SH-SY5Y (cell line): ENCODE measurements around the gene ZXDC.

Experiments
- GATA2 ChIP-seq: IDR thresholded peaks from 2 replicates; pipeline ENCODE4 v1.6.1; 2011; ENCODE audit warnings: mild to moderate bottlenecking, low read depth, low read length
- GATA3 ChIP-seq: IDR thresholded peaks from 2 replicates; pipeline ENCODE4 v1.6.1; 2011; ENCODE audit warnings: low read depth, mild to moderate bottlenecking, low read length, moderate library complexity

The ZXDC gene

DNA sequence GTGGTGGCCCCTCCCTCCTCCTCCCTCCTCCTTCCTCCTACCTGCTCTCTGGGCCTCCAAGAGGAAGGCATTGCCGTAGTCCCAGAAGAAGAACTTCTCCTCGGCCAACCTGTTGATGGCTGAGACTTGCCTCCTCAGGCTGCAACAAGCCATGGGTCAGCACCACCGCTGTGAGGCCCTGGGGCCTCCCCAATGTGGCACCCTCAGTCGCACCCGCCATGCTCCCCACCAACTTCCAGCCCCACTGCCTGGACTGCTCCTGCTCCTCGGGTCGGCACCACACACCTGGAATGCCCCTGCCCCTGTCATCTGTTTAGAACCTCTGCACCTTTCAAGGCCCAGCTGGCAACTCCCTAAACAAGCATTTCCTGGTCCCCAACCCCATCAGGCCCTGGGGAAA lies 24.3 kb upstream of the ZXDC start:
- TF ChIP-seq GATA2 (no peak), GATA3 (no peak)

DNA sequence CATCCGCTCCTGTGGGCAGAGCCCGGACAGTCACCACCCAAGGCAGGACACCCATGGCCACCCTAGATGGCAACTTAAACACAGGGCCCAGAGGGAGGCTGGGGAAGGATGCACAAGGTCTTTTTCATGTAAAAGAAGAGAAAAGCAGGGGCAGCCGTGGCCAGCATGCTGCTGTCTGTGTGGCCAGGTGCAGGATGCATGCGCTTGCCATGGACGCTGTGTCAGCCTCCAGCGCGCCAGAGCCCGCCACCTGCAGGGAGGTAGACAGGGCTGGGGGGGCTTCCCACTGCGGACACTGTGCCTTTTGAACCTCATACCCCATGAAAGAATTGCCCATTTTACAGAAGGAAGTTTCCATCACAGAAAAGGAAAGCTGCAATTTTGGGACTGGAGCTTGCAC lies 23.7 kb upstream of the ZXDC start:
- TF ChIP-seq GATA3 (no peak), GATA2 (no peak)

DNA sequence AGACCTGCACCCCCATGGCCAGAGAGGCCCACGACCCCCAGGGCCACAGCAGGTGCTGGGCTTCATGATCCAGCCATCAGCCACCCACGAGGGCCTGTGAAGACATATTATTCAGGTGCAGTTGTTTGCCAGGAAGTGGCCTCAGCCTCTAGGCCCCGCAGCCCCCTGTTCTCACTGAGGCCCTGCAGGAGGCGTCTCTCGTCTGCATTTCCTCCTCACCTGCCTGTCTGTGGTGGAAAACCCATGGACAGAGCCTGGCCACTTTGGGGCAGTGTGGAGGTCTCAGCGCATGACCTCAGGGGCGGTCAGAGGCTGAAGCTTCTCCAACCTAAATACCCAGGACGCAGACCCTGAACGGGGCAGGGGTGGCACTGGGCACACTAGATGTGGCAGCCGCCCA lies 23.2 kb upstream of the ZXDC start:
- no peak for TF ChIP-seq GATA2
- no peak for TF ChIP-seq GATA3

DNA sequence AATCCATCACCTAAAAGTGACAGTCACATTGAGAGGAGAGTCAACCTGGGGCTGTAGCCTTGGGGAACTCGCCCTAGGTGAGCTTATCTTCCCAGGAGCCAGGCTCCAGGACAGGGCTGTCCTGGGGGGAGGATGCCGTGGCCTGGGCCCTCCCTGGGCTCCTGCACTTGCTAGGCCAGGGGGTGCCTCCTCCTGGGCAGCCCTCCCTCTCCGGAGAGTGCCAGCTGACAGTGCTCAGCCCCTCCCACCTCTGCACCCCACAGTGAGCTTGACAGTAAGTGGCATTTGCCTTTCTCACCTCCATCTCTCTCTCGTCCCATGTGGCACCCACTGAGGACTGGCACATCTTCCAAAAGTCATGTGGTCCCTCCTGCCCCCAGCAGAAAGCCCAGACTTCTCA lies 22.8 kb upstream of the ZXDC start:
- TF ChIP-seq GATA2: no peak
- TF ChIP-seq GATA3: no peak

DNA sequence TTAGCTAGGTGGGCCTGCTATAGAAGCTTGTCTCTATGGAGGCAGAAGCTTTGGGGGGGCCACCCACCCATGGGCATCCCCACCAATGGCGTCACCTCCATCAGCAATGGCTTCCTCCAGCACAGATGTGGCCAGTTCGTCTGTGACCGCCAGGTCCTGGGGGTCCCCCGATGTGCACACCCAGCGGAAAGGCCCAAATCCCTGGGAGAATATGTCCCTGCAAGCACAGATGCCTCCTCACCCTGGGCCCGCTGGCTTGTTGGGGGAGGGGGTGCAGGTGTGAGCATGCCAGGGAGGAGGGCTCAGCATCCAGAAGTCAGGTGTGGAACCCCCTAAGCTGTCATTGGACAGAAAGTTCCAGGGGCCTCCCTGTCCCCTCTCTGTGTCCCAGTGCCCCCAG lies 22.3 kb upstream of the ZXDC start:
- TF ChIP-seq GATA2 (no peak), GATA3 (no peak)

DNA sequence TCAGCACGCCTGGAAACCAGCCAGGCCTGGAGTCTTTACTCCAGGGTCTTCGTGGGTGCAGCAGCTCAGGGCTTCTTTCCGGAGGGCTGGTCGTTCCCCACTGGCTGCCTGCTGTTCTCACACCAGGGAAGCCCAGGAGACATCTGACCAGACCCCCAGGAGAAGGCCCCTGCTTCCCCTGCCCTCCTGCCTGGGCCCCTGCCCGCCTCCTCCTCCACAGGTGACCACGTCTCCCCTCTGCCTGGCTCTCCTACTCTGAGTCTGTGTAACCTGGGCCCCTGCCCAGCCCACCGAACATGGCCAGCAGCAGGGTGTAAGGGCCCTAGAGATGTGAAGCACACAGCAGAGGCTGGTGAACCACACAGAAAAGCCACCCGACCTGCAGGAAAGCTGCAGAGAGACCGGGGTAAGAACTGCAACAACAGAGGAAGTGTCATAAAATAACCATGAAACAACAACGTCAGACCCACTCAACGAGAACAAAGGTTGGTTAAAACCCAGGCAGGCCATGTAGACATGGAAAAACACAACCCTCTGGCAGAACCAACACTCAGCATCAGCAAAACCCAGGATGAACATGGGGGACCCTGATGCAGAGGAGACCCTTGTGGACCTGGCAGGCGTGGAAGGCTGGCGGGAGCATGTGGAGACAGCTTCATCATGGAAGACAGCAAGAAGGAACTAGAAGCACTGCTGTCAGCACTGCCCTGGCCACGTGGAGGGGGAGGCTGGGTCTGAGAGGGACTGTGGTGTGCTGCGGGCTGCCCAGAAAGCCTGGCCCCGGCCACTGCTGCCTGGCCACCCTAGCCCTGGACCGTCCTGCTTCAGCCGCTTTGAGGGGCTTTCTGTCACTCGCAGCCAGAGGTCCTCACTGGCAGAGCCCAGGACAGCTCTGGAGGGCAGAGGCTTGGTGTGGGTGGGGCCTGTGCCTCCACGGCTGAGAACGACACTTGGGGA lies 21.5 kb upstream of the ZXDC start:
- TF ChIP-seq GATA2: no peak

DNA sequence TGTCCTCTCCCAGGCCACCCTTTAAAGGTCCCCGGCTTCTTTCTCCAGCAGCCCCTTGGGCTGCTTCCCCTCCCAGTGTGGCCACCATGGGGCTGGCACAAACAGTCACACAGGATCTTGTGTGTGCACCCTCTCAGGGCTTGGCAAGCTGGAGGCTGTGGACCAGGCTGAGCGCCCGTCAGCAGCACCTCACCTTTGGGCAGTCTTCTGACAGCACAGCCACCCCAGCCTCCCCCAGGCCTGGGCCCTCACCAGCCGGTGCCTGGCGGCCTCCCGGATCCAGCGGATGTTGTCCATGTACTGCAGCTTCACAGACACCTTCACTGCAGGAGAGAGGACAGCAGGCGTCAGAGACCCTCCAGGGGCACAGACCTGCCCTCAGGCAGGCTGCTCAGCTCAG lies 20.1 kb upstream of the ZXDC start:
- TF ChIP-seq GATA3 (no peak), GATA2 (no peak)

DNA sequence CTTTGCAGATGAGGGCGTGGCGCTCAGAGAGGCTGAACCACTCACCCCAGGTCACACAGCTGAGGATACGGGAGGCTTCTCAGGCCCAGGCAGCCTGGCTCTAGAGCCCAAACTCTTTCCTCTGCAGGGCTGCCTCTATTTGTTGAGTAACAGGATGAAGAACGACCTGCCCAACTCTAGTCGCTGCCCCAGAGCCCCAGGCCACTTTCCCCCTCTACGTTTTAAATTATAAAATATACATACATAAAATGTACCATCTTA lies 19.2 kb upstream of the ZXDC start:
- TF ChIP-seq GATA2 (no peak), GATA3 (no peak)

DNA sequence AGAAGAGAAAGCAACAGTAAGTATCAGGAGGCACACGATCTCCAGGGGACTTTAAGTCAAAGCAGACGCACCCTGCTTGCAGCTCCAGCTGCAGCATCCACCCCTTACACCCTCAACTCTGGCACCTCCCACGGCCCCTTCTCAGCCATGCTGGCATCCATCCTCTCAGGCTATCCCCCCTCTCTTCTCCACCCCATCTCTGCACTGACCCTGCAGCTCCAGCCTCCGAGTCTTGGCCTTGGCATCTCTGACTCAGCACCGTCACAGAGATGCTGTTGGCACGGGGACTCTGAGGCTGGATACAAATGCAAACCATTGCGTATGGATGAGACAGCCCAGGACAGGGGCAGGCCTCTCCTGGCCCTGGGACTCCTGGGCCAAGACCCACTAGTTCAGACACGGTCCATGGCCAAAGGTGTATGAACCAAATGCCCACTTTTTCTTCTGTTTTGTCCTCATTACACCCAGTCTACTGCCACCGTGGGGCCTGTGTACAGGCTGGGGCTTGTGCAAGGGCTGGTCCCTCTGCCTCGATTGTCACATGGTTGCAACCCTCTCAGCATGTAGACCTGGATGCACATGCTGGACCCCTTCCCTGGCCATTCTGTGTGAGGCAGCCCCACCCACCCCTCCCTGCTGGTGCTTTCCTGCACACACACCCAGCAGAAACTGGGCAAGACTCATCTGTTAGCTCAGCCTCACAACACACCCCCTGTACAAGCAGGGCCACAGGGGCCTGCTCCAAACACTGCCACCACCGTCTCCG lies 18.7 kb upstream of the ZXDC start:
- TF ChIP-seq GATA3 (no peak), GATA2 (no peak)

DNA sequence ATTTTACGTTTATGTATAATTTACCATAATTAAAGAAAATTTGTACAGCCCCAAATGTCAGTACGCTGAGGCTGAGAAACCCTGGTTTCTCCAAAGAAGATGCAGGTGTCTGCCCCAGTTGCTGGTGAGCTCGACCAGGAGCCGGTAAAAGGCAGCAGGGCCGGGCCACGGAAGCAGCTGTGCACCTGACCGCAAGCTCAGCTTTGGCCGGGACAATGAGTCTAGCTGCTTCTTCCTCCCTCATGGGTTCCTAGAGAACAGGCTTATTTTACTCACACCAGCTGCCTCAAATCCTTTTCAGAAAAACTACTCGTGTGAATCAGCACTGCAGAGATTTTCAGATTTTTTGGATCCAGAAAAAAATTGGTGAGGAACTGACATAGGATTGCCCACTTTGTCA lies 18.0 kb upstream of the ZXDC start:
- TF ChIP-seq GATA3: no peak
- no peak for TF ChIP-seq GATA2

DNA sequence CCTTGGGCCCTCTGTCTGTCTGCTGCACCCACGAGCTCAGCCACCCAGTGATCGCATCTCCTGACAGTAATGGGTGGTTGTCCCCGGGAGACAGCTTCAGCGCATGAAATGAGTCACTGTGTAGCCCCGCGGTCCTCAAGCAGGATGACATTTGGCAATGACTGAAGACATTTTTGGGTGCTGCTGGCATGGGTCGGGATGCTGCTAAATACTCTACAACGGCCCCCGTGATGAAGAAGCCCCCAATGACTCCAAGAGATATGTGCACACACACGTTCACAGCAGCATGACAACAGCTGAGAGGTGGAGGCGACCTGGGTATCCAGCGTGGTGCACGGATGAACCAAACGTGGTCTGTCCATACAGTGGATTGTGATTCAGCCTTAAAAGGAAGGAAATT lies 17.4 kb upstream of the ZXDC start:
- TF ChIP-seq GATA3: no peak
- TF ChIP-seq GATA2: no peak

DNA sequence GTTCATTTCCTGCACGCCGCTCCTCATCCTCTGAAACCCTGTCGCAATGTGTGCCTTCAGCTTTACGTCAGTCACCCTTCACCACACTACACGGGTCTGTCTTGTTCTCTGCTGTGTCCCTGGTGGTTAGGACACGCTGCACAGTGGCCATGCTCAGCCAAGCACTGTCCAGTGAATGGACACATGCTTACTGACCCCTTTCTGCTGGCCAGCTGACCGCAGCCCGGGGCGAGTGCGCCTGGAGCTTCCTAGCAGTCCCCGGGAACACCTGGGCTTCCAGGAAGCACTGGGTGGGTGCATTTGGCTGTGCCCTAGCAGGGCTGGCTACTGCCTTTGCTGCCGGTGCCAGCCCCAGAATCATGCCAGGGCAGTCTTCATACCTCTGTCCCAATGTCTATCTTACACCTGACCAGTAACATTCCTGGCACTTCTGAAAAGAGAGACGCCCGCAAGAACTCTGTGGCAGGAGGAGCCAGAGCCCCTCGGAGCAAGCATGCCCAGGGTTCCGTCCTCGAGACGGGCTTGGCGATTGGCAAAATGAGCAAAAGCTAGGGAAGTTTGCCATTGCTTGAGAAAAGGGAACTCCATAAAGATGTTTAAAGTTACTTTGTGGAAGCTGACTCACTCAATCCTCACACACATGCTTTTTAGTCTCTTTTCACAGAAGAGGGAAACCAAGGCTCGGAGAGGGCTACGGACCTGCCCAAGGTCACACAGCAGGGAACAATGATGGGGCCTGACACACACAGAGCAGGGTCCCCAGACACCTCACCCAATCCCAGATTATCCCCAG lies 15.7 kb upstream of the ZXDC start:
- TF ChIP-seq GATA2 (no peak), GATA3 (no peak)

DNA sequence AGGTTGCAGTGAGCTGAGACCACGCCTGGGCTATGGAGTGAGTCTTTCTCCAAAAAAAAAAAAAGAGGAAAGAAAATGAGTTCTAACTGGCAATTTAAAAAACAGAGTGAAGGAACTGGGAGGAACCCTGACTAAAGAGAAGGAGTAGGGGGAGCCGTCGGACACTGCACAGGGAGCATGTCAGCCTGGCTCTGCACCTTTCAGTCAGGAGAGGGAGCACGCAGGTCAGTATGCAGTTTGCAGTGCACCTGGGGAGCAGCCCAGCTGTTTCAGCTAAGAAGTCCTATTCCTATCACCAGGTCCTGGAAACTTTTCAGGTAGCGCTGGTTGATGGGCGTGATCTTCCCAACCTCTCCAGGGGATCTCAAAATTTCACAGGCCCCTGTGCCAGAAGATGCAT lies 14.9 kb upstream of the ZXDC start:
- TF ChIP-seq GATA2: no peak
- no peak for TF ChIP-seq GATA3

DNA sequence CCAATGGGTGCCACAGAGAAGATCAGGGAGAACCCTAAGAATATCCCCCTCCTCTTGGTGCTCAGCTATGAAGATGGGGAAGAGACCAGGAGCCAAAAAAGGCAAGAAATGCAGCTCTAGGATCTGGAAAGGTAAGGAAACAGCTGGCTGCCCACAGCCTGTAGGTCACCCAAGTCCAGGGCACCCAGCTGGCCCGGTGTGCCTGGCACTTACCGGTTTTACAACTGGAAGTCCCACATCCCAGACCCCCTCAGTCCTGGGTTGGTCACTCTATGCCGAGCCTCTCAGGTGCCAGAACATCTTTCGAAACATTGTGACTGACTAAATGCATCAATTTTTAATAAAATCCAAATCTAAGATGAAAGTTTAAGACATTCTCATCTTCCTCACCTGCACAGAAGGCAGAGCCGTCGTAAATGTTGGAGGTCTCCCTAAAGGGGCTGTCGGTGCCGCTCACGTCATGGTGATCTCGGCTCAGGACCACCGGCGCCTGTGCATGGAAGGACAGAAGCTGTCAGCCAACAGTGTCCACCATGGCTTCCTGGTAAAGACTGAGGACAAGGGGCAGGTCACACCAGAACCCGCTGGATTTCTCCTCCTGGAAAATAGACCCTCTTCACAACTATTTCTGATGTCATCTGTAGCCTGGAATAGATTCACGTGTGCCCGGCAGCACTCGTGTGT lies 13.3 kb upstream of the ZXDC start:
- TF ChIP-seq GATA2 (no peak), GATA3 (no peak)
